ENCODE results near the gene PNMA8A. TPM values are rescaled to one million over a fixed set of nuclear protein-coding genes. Genes with fewer than 3 reads are reported as not detected.

PNMA8A gene
- total and polyA plus RNA-seq, 10 of the 15 experiments (the other 5 are each of a cell fraction or from before 2014, with no cell fraction given) = 0.02 to 0.28 (median 0.16) TPM

DNA sequence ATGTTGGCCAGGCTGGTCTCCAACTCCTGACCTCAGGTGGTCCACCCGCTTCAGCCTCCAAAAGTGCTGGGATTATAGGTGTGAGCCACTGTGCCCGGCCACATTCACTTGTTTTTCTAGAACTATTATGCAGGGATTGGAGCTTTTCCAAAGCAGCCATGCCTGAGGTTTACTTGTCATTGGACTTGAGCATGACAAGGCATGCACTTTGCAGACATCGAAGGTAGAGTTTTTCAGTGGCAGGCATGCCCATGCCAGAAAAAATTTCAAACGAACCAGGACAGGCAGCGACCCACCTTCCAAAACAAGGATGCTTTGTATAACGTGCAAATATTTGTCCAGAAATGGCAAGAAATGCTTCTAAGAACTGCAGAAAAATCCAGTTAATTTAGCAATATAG, 17.7 kb downstream of the PNMA8A start:
- Histone ChIP-seq H3K79me2 (ENCODE audit: control insufficient read depth, insufficient read depth, low read length) (no peaks in the 10 kb centered on the region), H3K4me1 (ENCODE audit: control insufficient read depth, insufficient read depth, low read length) (no peaks in the 10 kb centered on the region), H3K9ac (ENCODE audit: control insufficient read depth, insufficient read depth, low read length) (no peak overlapping the region), H3K36me3 (ENCODE audit: control insufficient read depth in 2 of 2, insufficient read depth in 2 of 2, low read length in 1 of 2) (no peaks in the 10 kb centered on the region), H3K27ac (ENCODE audit: control insufficient read depth, insufficient read depth) (no peak overlapping the region), H3K27me3 (replicated peaks in 1 of 2; ENCODE audit: control insufficient read depth in 2 of 2, insufficient read depth in 2 of 2, low read length in 1 of 2) (no peaks in the 10 kb centered on the region; a peak in 1 of 4 replicates), H3K4me2 (ENCODE audit: control insufficient read depth, insufficient read depth) (no peak overlapping the region), H4K20me1 (ENCODE audit: control insufficient read depth, insufficient read depth) (no peaks in the 10 kb centered on the region), H3K9me3 (replicated peaks; ENCODE audit: control insufficient read depth, insufficient read depth, low read length) (no peaks in the 10 kb centered on the region; the same call in 2 of the 3 replicates), H2AFZ (ENCODE audit: control insufficient read depth, low read depth, low read length) (no peak overlapping the region), H3K4me3 (no peak overlapping the region)
- SMC1A ChIA-PET (ENCODE audit: uncharacterized antibody, unreplicated experiment) = no interaction called here
- RAD21 ChIA-PET (ENCODE audit: unreplicated experiment) = no interaction called here
- 32% methylated on average over 6 of the region's 6 CpGs for WGBS (ENCODE audit: insufficient coverage, insufficient replicate concordance, low lambda C conversion rate, missing lambda C conversion rate)
- POLR2A ChIA-PET = no interaction called here
- no peak for DNase-seq (ENCODE audit: low read depth, low spot score)
- CTCF ChIA-PET = no interaction called here
- no peak for ATAC-seq
- intact Hi-C loops (cut with micrococcal nuclease; ENCODE audit: unreplicated experiment) = no loop called here
- FAIRE-seq = no peak
- in situ Hi-C loops (cut with MboI) = no loop called here
- no TSS peak for BruUV-seq (replicated peaks)
- TF ChIP-seq, protein P1, sequence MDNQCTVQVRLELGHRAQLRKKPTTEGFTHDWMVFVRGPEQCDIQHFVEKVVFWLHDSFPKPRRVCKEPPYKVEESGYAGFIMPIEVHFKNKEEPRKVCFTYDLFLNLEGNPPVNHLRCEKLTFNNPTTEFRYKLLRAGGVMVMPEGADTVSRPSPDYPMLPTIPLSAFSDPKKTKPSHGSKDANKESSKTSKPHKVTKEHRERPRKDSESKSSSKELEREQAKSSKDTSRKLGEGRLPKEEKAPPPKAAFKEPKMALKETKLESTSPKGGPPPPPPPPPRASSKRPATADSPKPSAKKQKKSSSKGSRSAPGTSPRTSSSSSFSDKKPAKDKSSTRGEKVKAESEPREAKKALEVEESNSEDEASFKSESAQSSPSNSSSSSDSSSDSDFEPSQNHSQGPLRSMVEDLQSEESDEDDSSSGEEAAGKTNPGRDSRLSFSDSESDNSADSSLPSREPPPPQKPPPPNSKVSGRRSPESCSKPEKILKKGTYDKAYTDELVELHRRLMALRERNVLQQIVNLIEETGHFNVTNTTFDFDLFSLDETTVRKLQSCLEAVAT (IDR thresholded peaks at IDR 0.05) = no peak
- TF ChIP-seq STAT1 (conservative IDR thresholded peaks at IDR 0.05) (no peak), BRCA1 (IDR thresholded peaks at IDR 0.05; ENCODE audit: low read depth, low read length) (no peak), JUNB (IDR thresholded peaks at IDR 0.05) (no peak), BCL11A (IDR thresholded peaks at IDR 0.05; ENCODE audit: low read depth, low read length) (no peak), FOXK2 (IDR thresholded peaks at IDR 0.05) (no peak), NFIC (IDR thresholded peaks at IDR 0.05; ENCODE audit: low read depth, low read length) (no peak), GATAD2B (conservative IDR thresholded peaks at IDR 0.05; ENCODE audit: low read depth) (no peak), RFX5 (IDR thresholded peaks at IDR 0.05; ENCODE audit: low read depth, low read length) (no peak), MEF2B (IDR thresholded peaks at IDR 0.05; ENCODE audit: partially characterized antibody, poor library complexity, severe bottlenecking) (no peak), STAT3 (IDR thresholded peaks at IDR 0.05; ENCODE audit: low read depth, low read length) (no peak), POLR2AphosphoS5 (IDR thresholded peaks at IDR 0.05; ENCODE audit: low read length) (no peak), HDAC6 (IDR thresholded peaks at IDR 0.05; ENCODE audit: unreplicated experiment) (no peak), TCF12 (IDR thresholded peaks at IDR 0.05; ENCODE audit: low read depth, low read length) (no peak)
- TF ChIP-seq, protein P2, sequence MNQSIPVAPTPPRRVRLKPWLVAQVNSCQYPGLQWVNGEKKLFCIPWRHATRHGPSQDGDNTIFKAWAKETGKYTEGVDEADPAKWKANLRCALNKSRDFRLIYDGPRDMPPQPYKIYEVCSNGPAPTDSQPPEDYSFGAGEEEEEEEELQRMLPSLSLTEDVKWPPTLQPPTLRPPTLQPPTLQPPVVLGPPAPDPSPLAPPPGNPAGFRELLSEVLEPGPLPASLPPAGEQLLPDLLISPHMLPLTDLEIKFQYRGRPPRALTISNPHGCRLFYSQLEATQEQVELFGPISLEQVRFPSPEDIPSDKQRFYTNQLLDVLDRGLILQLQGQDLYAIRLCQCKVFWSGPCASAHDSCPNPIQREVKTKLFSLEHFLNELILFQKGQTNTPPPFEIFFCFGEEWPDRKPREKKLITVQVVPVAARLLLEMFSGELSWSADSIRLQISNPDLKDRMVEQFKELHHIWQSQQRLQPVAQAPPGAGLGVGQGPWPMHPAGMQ (IDR thresholded peaks at IDR 0.05; ENCODE audit: borderline replicate concordance) = no peak
- TF ChIP-seq, protein P3, sequence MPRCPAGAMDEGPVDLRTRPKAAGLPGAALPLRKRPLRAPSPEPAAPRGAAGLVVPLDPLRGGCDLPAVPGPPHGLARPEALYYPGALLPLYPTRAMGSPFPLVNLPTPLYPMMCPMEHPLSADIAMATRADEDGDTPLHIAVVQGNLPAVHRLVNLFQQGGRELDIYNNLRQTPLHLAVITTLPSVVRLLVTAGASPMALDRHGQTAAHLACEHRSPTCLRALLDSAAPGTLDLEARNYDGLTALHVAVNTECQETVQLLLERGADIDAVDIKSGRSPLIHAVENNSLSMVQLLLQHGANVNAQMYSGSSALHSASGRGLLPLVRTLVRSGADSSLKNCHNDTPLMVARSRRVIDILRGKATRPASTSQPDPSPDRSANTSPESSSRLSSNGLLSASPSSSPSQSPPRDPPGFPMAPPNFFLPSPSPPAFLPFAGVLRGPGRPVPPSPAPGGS (IDR thresholded peaks at IDR 0.05; ENCODE audit: borderline replicate concordance, insufficient read depth, low read depth, low read length, poor library complexity, severe bottlenecking) = no peak
- TF ChIP-seq, protein P4, sequence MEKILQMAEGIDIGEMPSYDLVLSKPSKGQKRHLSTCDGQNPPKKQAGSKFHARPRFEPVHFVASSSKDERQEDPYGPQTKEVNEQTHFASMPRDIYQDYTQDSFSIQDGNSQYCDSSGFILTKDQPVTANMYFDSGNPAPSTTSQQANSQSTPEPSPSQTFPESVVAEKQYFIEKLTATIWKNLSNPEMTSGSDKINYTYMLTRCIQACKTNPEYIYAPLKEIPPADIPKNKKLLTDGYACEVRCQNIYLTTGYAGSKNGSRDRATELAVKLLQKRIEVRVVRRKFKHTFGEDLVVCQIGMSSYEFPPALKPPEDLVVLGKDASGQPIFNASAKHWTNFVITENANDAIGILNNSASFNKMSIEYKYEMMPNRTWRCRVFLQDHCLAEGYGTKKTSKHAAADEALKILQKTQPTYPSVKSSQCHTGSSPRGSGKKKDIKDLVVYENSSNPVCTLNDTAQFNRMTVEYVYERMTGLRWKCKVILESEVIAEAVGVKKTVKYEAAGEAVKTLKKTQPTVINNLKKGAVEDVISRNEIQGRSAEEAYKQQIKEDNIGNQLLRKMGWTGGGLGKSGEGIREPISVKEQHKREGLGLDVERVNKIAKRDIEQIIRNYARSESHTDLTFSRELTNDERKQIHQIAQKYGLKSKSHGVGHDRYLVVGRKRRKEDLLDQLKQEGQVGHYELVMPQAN (conservative IDR thresholded peaks at IDR 0.05) = no peak

All from GM12878 (cell line).